Smooth muscle cell (in vitro differentiated cells): Measurements from ENCODE around the gene RFX4. TPM values are rescaled to one million over a fixed set of nuclear protein-coding genes. Genes with fewer than 3 reads are reported as not detected.

Experiments
- DNase-seq: peaks from one replicate; lab custom pipeline; 2025; ENCODE audit not compliant: unreplicated experiment; lab: John Stamatoyannopoulos, UW
- H2AFZ ChIP-seq: fragments of 200-600 bp; sonication (generic); 2 replicates; pipeline ENCODE4 v1.6.0; 2016; ENCODE audit warnings: antibody characterized with exemption, low read depth, mild to moderate bottlenecking
- H3F3A ChIP-seq: fragments of 200-600 bp; sonication (generic); 2 replicates; pipeline ENCODE4 v1.6.0; 2017; ENCODE audit warnings: antibody characterized with exemption, low read depth
- H3K27ac ChIP-seq: fragments of 200-600 bp; sonication (generic); 2 replicates; pipeline ENCODE4 v1.5.1; 2016; ENCODE audit warnings: low read depth, mild to moderate bottlenecking
- H3K27me3 ChIP-seq: fragments of 200-600 bp; sonication (generic); 2 replicates; pipeline ENCODE4 v1.6.1; 2016; ENCODE audit warnings: low read depth, mild to moderate bottlenecking
- H3K36me3 ChIP-seq: fragments of 200-600 bp; sonication (generic); 2 replicates; pipeline ENCODE4 v1.5.1; 2016; ENCODE audit warnings: low read depth
- H3K4me1 ChIP-seq: fragments of 200-600 bp; sonication (generic); 2 replicates; pipeline ENCODE4 v1.5.1; 2016; ENCODE audit warnings: low read depth
- H3K4me2 ChIP-seq: fragments of 200-600 bp; sonication (generic); 2 replicates; pipeline ENCODE4 v1.6.0; 2016; ENCODE audit warnings: mild to moderate bottlenecking
- H3K4me3 ChIP-seq: fragments of 200-600 bp; sonication (generic); 2 replicates; pipeline ENCODE4 v1.5.1; 2016; ENCODE audit warnings: mild to moderate bottlenecking
- H3K79me2 ChIP-seq: fragments of 200-600 bp; sonication (generic); 2 replicates; pipeline ENCODE4 v1.6.0; 2016; ENCODE audit warnings: low read depth, mild to moderate bottlenecking
- H3K9ac ChIP-seq: fragments of 200-600 bp; sonication (generic); 2 replicates; pipeline ENCODE4 v1.6.0; 2016; ENCODE audit warnings: low read depth
- H3K9me3 ChIP-seq: fragments of 200-600 bp; sonication (generic); replicated peaks from 2 replicates; pipeline ENCODE4 v1.5.1; 2016; ENCODE audit warnings: low read depth
- H4K20me1 ChIP-seq: fragments of 200-600 bp; sonication (generic); 2 replicates; pipeline ENCODE4 v1.6.0; 2016; ENCODE audit warnings: low read depth
- CTCF ChIP-seq: fragments of 200-600 bp; sonication (generic); IDR thresholded peaks from 2 replicates; pipeline ENCODE4 v1.5.1; 2017; ENCODE audit warnings: borderline replicate concordance, mild to moderate bottlenecking, antibody characterized with exemption; ENCODE audit not compliant: insufficient read depth, poor library complexity, severe bottlenecking
- WGBS: methylation state at CpG from one replicate; pipeline ENCODE4 v1.1.7; 2016; ENCODE audit warnings: low lambda C conversion rate; 5-methylcytosine and 5-hydroxymethylcytosine counted together
- polyA plus RNA-seq: library from polyadenylated mRNA; unstranded; fragments of >200 nt; fragmentation: Nextera tagmentation; extraction: Ambion mirVana; gene quantifications from 2 replicates; pipeline ENCODE4 v1.2.1, GENCODE V29; 2016
- total RNA-seq: library from RNA; depleted of rRNA; stranded (reverse); fragments of >200 nt; gene quantifications from 2 replicates; pipeline ENCODE4 v1.2.3, GENCODE V29; 2014

RFX4 gene
- total and polyA plus RNA-seq, 2 experiments from 2014 or later: not detected

GRCh38 chr12:106696071-106696470 is 113.3 kb downstream of the RFX4 start:
- no peak overlapping the region for H2AFZ ChIP-seq
- H3K9me3 ChIP-seq: peaks cover 4% of the 10 kb centered on the region
- H3K4me2 ChIP-seq: no peak overlapping the region
- DNase-seq: no peak
- no peak overlapping the region for H3K27ac ChIP-seq
- no peak overlapping the region for H3K4me3 ChIP-seq
- no peaks in the 10 kb centered on the region for H3K79me2 ChIP-seq
- no peaks in the 10 kb centered on the region for H3K27me3 ChIP-seq
- no peaks in the 10 kb centered on the region for H3F3A ChIP-seq
- WGBS: 94% methylated on average over 6 of the region's 6 CpGs
- no peak overlapping the region for H3K9ac ChIP-seq
- H4K20me1 ChIP-seq: no peaks in the 10 kb centered on the region
- H3K4me1 ChIP-seq: no peaks in the 10 kb centered on the region
- no peaks in the 10 kb centered on the region for H3K36me3 ChIP-seq
- TF ChIP-seq CTCF: no peak

- no peak overlapping the region for H3K4me3 ChIP-seq
- no peaks in the 10 kb centered on the region for H4K20me1 ChIP-seq
- no peaks in the 10 kb centered on the region for H3K27me3 ChIP-seq
- no peak overlapping the region for H3K4me2 ChIP-seq
- TF ChIP-seq CTCF: no peak
- no peak overlapping the region for H3K27ac ChIP-seq
- no peaks in the 10 kb centered on the region for H3K4me1 ChIP-seq
- H2AFZ ChIP-seq: no peak overlapping the region
- H3K79me2 ChIP-seq: no peaks in the 10 kb centered on the region
- no peak overlapping the region for H3K9ac ChIP-seq
- H3F3A ChIP-seq: no peaks in the 10 kb centered on the region
- H3K9me3 ChIP-seq: peaks cover 9% of the 10 kb centered on the region
- WGBS: 94% methylated on average over 4 of the region's 4 CpGs
- H3K36me3 ChIP-seq: no peaks in the 10 kb centered on the region
- DNase-seq: no peak
Measured at GRCh38 chr12:106696681-106697417, 114.0 kb downstream of the RFX4 start.

- no peaks in the 10 kb centered on the region for H3K36me3 ChIP-seq
- H3K9ac ChIP-seq: no peak overlapping the region
- 62% methylated on average over 3 of the region's 3 CpGs for WGBS
- H3K27me3 ChIP-seq: no peaks in the 10 kb centered on the region
- H3K27ac ChIP-seq: no peak overlapping the region
- H4K20me1 ChIP-seq: no peaks in the 10 kb centered on the region
- no peaks in the 10 kb centered on the region for H3K79me2 ChIP-seq
- no peak overlapping the region for H2AFZ ChIP-seq
- no peak for DNase-seq
- H3K9me3 ChIP-seq: peaks cover 4% of the 10 kb centered on the region
- no peak overlapping the region for H3K4me3 ChIP-seq
- H3K4me2 ChIP-seq: no peak overlapping the region
- peaks cover 3% of the 10 kb centered on the region for H3K4me1 ChIP-seq
- no peaks in the 10 kb centered on the region for H3F3A ChIP-seq
- no peak for TF ChIP-seq CTCF
Measured at GRCh38 chr12:106704081-106704480, 121.3 kb downstream of the RFX4 start.

GRCh38 chr12:106705971-106706370 is 123.2 kb downstream of the RFX4 start:
- no peaks in the 10 kb centered on the region for H3K79me2 ChIP-seq
- WGBS: 97% methylated on average over 5 of the region's 5 CpGs
- no peaks in the 10 kb centered on the region for H3K36me3 ChIP-seq
- no peak for DNase-seq
- H3K27me3 ChIP-seq: no peaks in the 10 kb centered on the region
- H4K20me1 ChIP-seq: no peaks in the 10 kb centered on the region
- H3K9me3 ChIP-seq: peaks cover 4% of the 10 kb centered on the region
- H3K4me1 ChIP-seq: peaks cover 19% of the 10 kb centered on the region
- TF ChIP-seq CTCF: no peak
- H3K4me3 ChIP-seq: no peak overlapping the region
- no peak overlapping the region for H3K9ac ChIP-seq
- no peak overlapping the region for H3K27ac ChIP-seq
- no peak overlapping the region for H2AFZ ChIP-seq
- H3F3A ChIP-seq: no peaks in the 10 kb centered on the region
- no peak overlapping the region for H3K4me2 ChIP-seq
